ENCODE results near the gene C17orf114.

GRCh38 chr17:4839965-4840892, 38.1 kb upstream of the C17orf114 start:
- no peak for TF ChIP-seq MAX (IDR thresholded peaks at IDR 0.05)
- no peak for TF ChIP-seq CTCF (IDR thresholded peaks at IDR 0.05; ENCODE audit: low read depth, low read length, missing input control)
- TF ChIP-seq TAF1 (conservative IDR thresholded peaks at IDR 0.05), result no peak
- TF ChIP-seq GABPA (IDR thresholded peaks at IDR 0.05 in 1 of 2, conservative IDR thresholded peaks at IDR 0.05 in 1 of 2), result no peak
- TF ChIP-seq RXRA (IDR thresholded peaks at IDR 0.05), result no peak
- no peak for TF ChIP-seq SP1 (IDR thresholded peaks at IDR 0.05)
- TF ChIP-seq YY1 (IDR thresholded peaks at IDR 0.05), result no peak
- no peak for TF ChIP-seq RAD21 (IDR thresholded peaks at IDR 0.05)
- no peak for TF ChIP-seq REST (IDR thresholded peaks at IDR 0.05)
- TF ChIP-seq HNF4G (IDR thresholded peaks at IDR 0.05), result no peak
- TF ChIP-seq ZBTB33 (IDR thresholded peaks at IDR 0.05), result no peak
- no peak for TF ChIP-seq EGR1 (IDR thresholded peaks at IDR 0.05; ENCODE audit: low read depth in 2 of 2)
